Measurements from ENCODE around the gene MTHFD1L. TPM values are rescaled to one million over a fixed set of nuclear protein-coding genes. Genes with fewer than 3 reads are reported as not detected.

Gene MTHFD1L
- total and polyA plus RNA-seq, 2 of the 8 experiments (the other 6 are each of a cell fraction or from before 2014, with no cell fraction given) = 29.2 to 105 TPM

DNA sequence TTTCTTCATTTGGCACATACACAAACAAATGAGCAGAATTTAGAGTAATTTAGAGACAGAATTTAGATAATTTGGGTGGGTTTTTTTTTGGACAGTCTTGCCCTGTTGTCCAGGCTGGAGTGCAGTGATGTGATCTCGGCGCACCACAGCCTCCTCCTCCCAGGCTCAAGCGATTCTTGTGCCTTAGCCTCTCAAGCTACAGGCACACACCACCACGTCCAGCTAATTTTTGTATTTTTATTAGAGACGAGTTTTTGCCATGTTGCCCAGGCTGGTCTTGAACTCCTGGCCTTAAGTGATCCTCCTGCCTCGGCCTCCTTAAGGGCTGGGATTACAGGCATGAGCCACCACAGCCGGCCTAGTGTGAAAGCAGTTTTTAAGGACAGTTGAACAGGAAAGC, 127.8 kb downstream of the MTHFD1L start (continued):
- TF ChIP-seq, protein P1, sequence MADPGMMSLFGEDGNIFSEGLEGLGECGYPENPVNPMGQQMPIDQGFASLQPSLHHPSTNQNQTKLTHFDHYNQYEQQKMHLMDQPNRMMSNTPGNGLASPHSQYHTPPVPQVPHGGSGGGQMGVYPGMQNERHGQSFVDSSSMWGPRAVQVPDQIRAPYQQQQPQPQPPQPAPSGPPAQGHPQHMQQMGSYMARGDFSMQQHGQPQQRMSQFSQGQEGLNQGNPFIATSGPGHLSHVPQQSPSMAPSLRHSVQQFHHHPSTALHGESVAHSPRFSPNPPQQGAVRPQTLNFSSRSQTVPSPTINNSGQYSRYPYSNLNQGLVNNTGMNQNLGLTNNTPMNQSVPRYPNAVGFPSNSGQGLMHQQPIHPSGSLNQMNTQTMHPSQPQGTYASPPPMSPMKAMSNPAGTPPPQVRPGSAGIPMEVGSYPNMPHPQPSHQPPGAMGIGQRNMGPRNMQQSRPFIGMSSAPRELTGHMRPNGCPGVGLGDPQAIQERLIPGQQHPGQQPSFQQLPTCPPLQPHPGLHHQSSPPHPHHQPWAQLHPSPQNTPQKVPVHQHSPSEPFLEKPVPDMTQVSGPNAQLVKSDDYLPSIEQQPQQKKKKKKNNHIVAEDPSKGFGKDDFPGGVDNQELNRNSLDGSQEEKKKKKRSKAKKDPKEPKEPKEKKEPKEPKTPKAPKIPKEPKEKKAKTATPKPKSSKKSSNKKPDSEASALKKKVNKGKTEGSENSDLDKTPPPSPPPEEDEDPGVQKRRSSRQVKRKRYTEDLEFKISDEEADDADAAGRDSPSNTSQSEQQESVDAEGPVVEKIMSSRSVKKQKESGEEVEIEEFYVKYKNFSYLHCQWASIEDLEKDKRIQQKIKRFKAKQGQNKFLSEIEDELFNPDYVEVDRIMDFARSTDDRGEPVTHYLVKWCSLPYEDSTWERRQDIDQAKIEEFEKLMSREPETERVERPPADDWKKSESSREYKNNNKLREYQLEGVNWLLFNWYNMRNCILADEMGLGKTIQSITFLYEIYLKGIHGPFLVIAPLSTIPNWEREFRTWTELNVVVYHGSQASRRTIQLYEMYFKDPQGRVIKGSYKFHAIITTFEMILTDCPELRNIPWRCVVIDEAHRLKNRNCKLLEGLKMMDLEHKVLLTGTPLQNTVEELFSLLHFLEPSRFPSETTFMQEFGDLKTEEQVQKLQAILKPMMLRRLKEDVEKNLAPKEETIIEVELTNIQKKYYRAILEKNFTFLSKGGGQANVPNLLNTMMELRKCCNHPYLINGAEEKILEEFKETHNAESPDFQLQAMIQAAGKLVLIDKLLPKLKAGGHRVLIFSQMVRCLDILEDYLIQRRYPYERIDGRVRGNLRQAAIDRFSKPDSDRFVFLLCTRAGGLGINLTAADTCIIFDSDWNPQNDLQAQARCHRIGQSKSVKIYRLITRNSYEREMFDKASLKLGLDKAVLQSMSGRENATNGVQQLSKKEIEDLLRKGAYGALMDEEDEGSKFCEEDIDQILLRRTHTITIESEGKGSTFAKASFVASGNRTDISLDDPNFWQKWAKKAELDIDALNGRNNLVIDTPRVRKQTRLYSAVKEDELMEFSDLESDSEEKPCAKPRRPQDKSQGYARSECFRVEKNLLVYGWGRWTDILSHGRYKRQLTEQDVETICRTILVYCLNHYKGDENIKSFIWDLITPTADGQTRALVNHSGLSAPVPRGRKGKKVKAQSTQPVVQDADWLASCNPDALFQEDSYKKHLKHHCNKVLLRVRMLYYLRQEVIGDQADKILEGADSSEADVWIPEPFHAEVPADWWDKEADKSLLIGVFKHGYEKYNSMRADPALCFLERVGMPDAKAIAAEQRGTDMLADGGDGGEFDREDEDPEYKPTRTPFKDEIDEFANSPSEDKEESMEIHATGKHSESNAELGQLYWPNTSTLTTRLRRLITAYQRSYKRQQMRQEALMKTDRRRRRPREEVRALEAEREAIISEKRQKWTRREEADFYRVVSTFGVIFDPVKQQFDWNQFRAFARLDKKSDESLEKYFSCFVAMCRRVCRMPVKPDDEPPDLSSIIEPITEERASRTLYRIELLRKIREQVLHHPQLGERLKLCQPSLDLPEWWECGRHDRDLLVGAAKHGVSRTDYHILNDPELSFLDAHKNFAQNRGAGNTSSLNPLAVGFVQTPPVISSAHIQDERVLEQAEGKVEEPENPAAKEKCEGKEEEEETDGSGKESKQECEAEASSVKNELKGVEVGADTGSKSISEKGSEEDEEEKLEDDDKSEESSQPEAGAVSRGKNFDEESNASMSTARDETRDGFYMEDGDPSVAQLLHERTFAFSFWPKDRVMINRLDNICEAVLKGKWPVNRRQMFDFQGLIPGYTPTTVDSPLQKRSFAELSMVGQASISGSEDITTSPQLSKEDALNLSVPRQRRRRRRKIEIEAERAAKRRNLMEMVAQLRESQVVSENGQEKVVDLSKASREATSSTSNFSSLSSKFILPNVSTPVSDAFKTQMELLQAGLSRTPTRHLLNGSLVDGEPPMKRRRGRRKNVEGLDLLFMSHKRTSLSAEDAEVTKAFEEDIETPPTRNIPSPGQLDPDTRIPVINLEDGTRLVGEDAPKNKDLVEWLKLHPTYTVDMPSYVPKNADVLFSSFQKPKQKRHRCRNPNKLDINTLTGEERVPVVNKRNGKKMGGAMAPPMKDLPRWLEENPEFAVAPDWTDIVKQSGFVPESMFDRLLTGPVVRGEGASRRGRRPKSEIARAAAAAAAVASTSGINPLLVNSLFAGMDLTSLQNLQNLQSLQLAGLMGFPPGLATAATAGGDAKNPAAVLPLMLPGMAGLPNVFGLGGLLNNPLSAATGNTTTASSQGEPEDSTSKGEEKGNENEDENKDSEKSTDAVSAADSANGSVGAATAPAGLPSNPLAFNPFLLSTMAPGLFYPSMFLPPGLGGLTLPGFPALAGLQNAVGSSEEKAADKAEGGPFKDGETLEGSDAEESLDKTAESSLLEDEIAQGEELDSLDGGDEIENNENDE (IDR thresholded peaks at IDR 0.05; ENCODE audit: insufficient replicate concordance, low read length) = no peak
- TF ChIP-seq BCL11A (IDR thresholded peaks at IDR 0.05; ENCODE audit: low read depth in 2 of 2, low read length in 2 of 2) (no peak), POLR2AphosphoS5 (IDR thresholded peaks at IDR 0.05; ENCODE audit: low read depth, low read length) (no peak), SP1 (IDR thresholded peaks at IDR 0.05; ENCODE audit: low read depth, low read length) (no peak), RNF2 (IDR thresholded peaks at IDR 0.05; ENCODE audit: borderline replicate concordance, low read depth, low read length, missing control alignments, poor library complexity, severe bottlenecking) (no peak), YY1 (IDR thresholded peaks at IDR 0.05; ENCODE audit: low read depth, low read length) (no peak)

Data from H1 (cell line).